Karpas-422 (cell line): ENCODE data around the gene EFCAB6. TPM values are rescaled to one million over a fixed set of nuclear protein-coding genes. Genes with fewer than 3 reads are reported as not detected.

Source experiments
- DNase-seq: peaks from one replicate; pipeline ENCODE4 v3.0.0-alpha.2; 2015
- H2AFZ ChIP-seq: fragments of 200-600 bp; sonication (generic); 2 replicates; pipeline ENCODE4 v1.6.1; 2014; ENCODE audit warnings: antibody characterized with exemption, low read length, mixed read lengths
- H3K27ac ChIP-seq: fragments of 200-600 bp; sonication (generic); 2 replicates; pipeline ENCODE4 v1.5.1; 2014; ENCODE audit warnings: mild to moderate bottlenecking, low read length, moderate library complexity
- H3K27me3 ChIP-seq: fragments of 200-600 bp; sonication (generic); 2 replicates; pipeline ENCODE4 v1.6.1; 2014; ENCODE audit warnings: low read length, mixed read lengths
- H3K36me3 ChIP-seq: fragments of 200-600 bp; sonication (generic); 2 replicates; pipeline ENCODE4 v1.6.1; 2014; ENCODE audit warnings: low read length, mixed read lengths; ENCODE audit not compliant: insufficient read depth
- H3K4me1 ChIP-seq: fragments of 200-600 bp; sonication (generic); 2 replicates; pipeline ENCODE4 v1.6.1; 2014; ENCODE audit warnings: mild to moderate bottlenecking, low read length, mixed read lengths
- H3K4me2 ChIP-seq: fragments of 200-600 bp; sonication (generic); 2 replicates; pipeline ENCODE4 v1.6.1; 2014; ENCODE audit warnings: low read length, low read depth, mild to moderate bottlenecking; ENCODE audit not compliant: poor library complexity, severe bottlenecking
- H3K4me3 ChIP-seq: fragments of 200-600 bp; sonication (generic); 2 replicates; pipeline ENCODE4 v1.5.1; 2014; ENCODE audit warnings: mild to moderate bottlenecking, antibody characterized with exemption, low read length, mixed read lengths
- H3K79me2 ChIP-seq: fragments of 200-600 bp; sonication (generic); 2 replicates; pipeline ENCODE4 v1.6.1; 2014; ENCODE audit warnings: mild to moderate bottlenecking, low read length, mixed read lengths
- H3K9ac ChIP-seq: fragments of 200-600 bp; sonication (generic); 2 replicates; pipeline ENCODE4 v1.6.0; 2014; ENCODE audit warnings: low read length
- H3K9me2 ChIP-seq: fragments of 200-600 bp; sonication (generic), shearing (Covaris generic); replicated peaks from 2 replicates; pipeline ENCODE4 v1.6.0; 2014; ENCODE audit warnings: mild to moderate bottlenecking, low read length, moderate library complexity; ENCODE audit not compliant: insufficient read depth
- H3K9me3 ChIP-seq: fragments of 300-700, 200-600 bp; sonication (generic); 2 replicates; pipeline ENCODE4 v1.6.1; 2014; ENCODE audit warnings: low read length, mixed read lengths
- H4K20me1 ChIP-seq: fragments of 200-600 bp; sonication (generic); 2 replicates; pipeline ENCODE4 v1.6.1; 2014; ENCODE audit warnings: mild to moderate bottlenecking, antibody characterized with exemption, low read length, low read depth; ENCODE audit not compliant: insufficient read depth
- total RNA-seq: library from RNA; depleted of rRNA; stranded (reverse); fragments of >200 nt; shearing (Covaris generic); gene quantifications from 2 replicates; pipeline ENCODE4 v1.2.3, GENCODE V29; 2014; ENCODE audit warnings: low replicate concordance

The EFCAB6 gene
- total RNA-seq, 1 experiment from 2014 or later: not detected

GRCh38 chr22:43506487-43506886 is 305.6 kb downstream of the EFCAB6 start:
- no peaks in the 10 kb centered on the region for H3K4me1 ChIP-seq
- H3K9me2 ChIP-seq: no peaks in the 10 kb centered on the region
- no peak overlapping the region for H3K4me3 ChIP-seq
- H3K79me2 ChIP-seq: no peaks in the 10 kb centered on the region
- H3K9ac ChIP-seq: no peak overlapping the region
- H2AFZ ChIP-seq: no peak overlapping the region
- no peak for DNase-seq
- H3K27me3 ChIP-seq: no peaks in the 10 kb centered on the region
- no peaks in the 10 kb centered on the region for H3K9me3 ChIP-seq
- H4K20me1 ChIP-seq: no peaks in the 10 kb centered on the region
- H3K4me2 ChIP-seq: no peak overlapping the region
- no peak overlapping the region for H3K27ac ChIP-seq
- no peaks in the 10 kb centered on the region for H3K36me3 ChIP-seq

GRCh38 chr22:43505896-43506295 is 306.2 kb downstream of the EFCAB6 start:
- Histone ChIP-seq H3K9me2 (no peaks in the 10 kb centered on the region), H3K4me3 (no peak overlapping the region), H4K20me1 (no peaks in the 10 kb centered on the region), H3K27ac (no peak overlapping the region), H3K36me3 (no peaks in the 10 kb centered on the region), H3K4me2 (no peak overlapping the region), H3K9ac (no peak overlapping the region), H3K79me2 (no peaks in the 10 kb centered on the region), H3K4me1 (no peaks in the 10 kb centered on the region), H3K27me3 (no peaks in the 10 kb centered on the region), H2AFZ (no peak overlapping the region), H3K9me3 (no peaks in the 10 kb centered on the region)
- no peak for DNase-seq

GRCh38 chr22:43505423-43505822 is 306.7 kb downstream of the EFCAB6 start:
- H3K9me3 ChIP-seq: no peaks in the 10 kb centered on the region
- no peaks in the 10 kb centered on the region for H3K4me1 ChIP-seq
- H3K79me2 ChIP-seq: no peaks in the 10 kb centered on the region
- no peaks in the 10 kb centered on the region for H3K36me3 ChIP-seq
- H3K4me3 ChIP-seq: no peak overlapping the region
- H3K9ac ChIP-seq: no peak overlapping the region
- H4K20me1 ChIP-seq: no peaks in the 10 kb centered on the region
- DNase-seq: no peak
- H3K9me2 ChIP-seq: no peaks in the 10 kb centered on the region
- H3K27ac ChIP-seq: no peak overlapping the region
- H2AFZ ChIP-seq: no peak overlapping the region
- no peaks in the 10 kb centered on the region for H3K27me3 ChIP-seq
- H3K4me2 ChIP-seq: no peak overlapping the region

- Histone ChIP-seq H3K4me2 (no peak overlapping the region), H3K9me2 (no peaks in the 10 kb centered on the region), H3K4me3 (no peak overlapping the region), H3K36me3 (no peaks in the 10 kb centered on the region), H3K9me3 (no peaks in the 10 kb centered on the region), H3K27me3 (no peaks in the 10 kb centered on the region), H3K9ac (no peak overlapping the region), H4K20me1 (no peaks in the 10 kb centered on the region), H2AFZ (no peak overlapping the region), H3K4me1 (no peaks in the 10 kb centered on the region), H3K27ac (no peak overlapping the region), H3K79me2 (no peaks in the 10 kb centered on the region)
- DNase-seq: no peak
Observed at GRCh38 chr22:43504666-43505261, 307.3 kb downstream of the EFCAB6 start.

- Histone ChIP-seq H3K4me3 (no peak overlapping the region), H3K4me1 (no peaks in the 10 kb centered on the region), H2AFZ (no peak overlapping the region), H3K4me2 (no peak overlapping the region), H3K9me3 (no peaks in the 10 kb centered on the region), H4K20me1 (no peaks in the 10 kb centered on the region), H3K36me3 (no peaks in the 10 kb centered on the region), H3K9ac (no peak overlapping the region), H3K27ac (no peak overlapping the region), H3K9me2 (no peaks in the 10 kb centered on the region), H3K27me3 (no peaks in the 10 kb centered on the region), H3K79me2 (no peaks in the 10 kb centered on the region)
- DNase-seq: no peak
Observed at GRCh38 chr22:43504068-43504467, 308.0 kb downstream of the EFCAB6 start.

GRCh38 chr22:43502306-43502874 is 309.7 kb downstream of the EFCAB6 start:
- H3K9me3 ChIP-seq: peaks cover 5% of the 10 kb centered on the region; the same call in 1 of the 2 replicates
- H3K27me3 ChIP-seq: no peaks in the 10 kb centered on the region
- no peak overlapping the region for H3K4me2 ChIP-seq
- H2AFZ ChIP-seq: no peak overlapping the region
- DNase-seq: no peak
- no peaks in the 10 kb centered on the region for H3K9me2 ChIP-seq
- no peaks in the 10 kb centered on the region for H3K36me3 ChIP-seq
- H3K79me2 ChIP-seq: no peaks in the 10 kb centered on the region
- H3K4me3 ChIP-seq: no peak overlapping the region
- H3K9ac ChIP-seq: no peak overlapping the region
- no peaks in the 10 kb centered on the region for H3K4me1 ChIP-seq
- no peak overlapping the region for H3K27ac ChIP-seq
- no peaks in the 10 kb centered on the region for H4K20me1 ChIP-seq

GRCh38 chr22:43501878-43502277 is 310.2 kb downstream of the EFCAB6 start:
- no peak for DNase-seq

GRCh38 chr22:43500792-43501785 is 311.0 kb downstream of the EFCAB6 start:
- no peaks in the 10 kb centered on the region for H3K36me3 ChIP-seq
- H3K9ac ChIP-seq: no peak overlapping the region
- H3K9me2 ChIP-seq: no peaks in the 10 kb centered on the region
- peaks cover 8% of the 10 kb centered on the region; the same call in 1 of the 2 replicates for H3K9me3 ChIP-seq
- H3K4me2 ChIP-seq: no peak overlapping the region
- H3K27ac ChIP-seq: no peak overlapping the region
- H3K4me3 ChIP-seq: no peak overlapping the region
- H4K20me1 ChIP-seq: no peaks in the 10 kb centered on the region
- no peak overlapping the region for H2AFZ ChIP-seq
- no peaks in the 10 kb centered on the region for H3K4me1 ChIP-seq
- DNase-seq: no peak
- H3K27me3 ChIP-seq: no peaks in the 10 kb centered on the region
- no peaks in the 10 kb centered on the region for H3K79me2 ChIP-seq

More at GRCh38 chr22:43501878-43502277, 310.2 kb downstream of the EFCAB6 start:
- no peaks in the 10 kb centered on the region for H3K79me2 ChIP-seq
- no peaks in the 10 kb centered on the region for H3K4me1 ChIP-seq
- H4K20me1 ChIP-seq: no peaks in the 10 kb centered on the region
- H3K4me2 ChIP-seq: no peak overlapping the region
- H3K4me3 ChIP-seq: no peak overlapping the region
- H3K27me3 ChIP-seq: no peaks in the 10 kb centered on the region
- H3K9me2 ChIP-seq: no peaks in the 10 kb centered on the region
- no peak overlapping the region for H3K27ac ChIP-seq
- no peak overlapping the region for H2AFZ ChIP-seq
- no peak overlapping the region for H3K9ac ChIP-seq
- H3K9me3 ChIP-seq: peaks cover 8% of the 10 kb centered on the region; the same call in 1 of the 2 replicates
- no peaks in the 10 kb centered on the region for H3K36me3 ChIP-seq
